GM12801 (cell line): Measurements from ENCODE around the gene PVALEF.

Source experiments
- CTCF ChIP-seq: IDR thresholded peaks from one replicate; pipeline ENCODE4 v1.5.1; 2011; ENCODE audit warnings: control low read depth; ENCODE audit not compliant: insufficient read length; ENCODE audit errors: extremely low read depth

PVALEF gene

GRCh38 chr17:81130385-81131361, 34.6 kb upstream of the PVALEF start:
- TF ChIP-seq CTCF: no peak

- no peak for TF ChIP-seq CTCF
Measured at GRCh38 chr17:81131486-81132196, 33.7 kb upstream of the PVALEF start.

GRCh38 chr17:81132197-81132540, 33.1 kb upstream of the PVALEF start:
- no peak for TF ChIP-seq CTCF

GRCh38 chr17:81132770-81133723, 32.3 kb upstream of the PVALEF start:
- no peak for TF ChIP-seq CTCF

GRCh38 chr17:81134064-81134781, 31.1 kb upstream of the PVALEF start:
- no peak for TF ChIP-seq CTCF

GRCh38 chr17:81135505-81136278, 29.6 kb upstream of the PVALEF start:
- no peak for TF ChIP-seq CTCF
